ENCODE measurements around the gene KLHL18.
"Not testable (repeated sequence)": the region's sequence is repeated elsewhere in the genome, so short reads cannot be mapped to it uniquely, and the experiment has no call there.

KLHL18 gene

GRCh38 chr3:47365213-47366153 is 82.7 kb downstream of the KLHL18 start:
- no peak for ATAC-seq

GRCh38 chr3:47366833-47367232 is 84.1 kb downstream of the KLHL18 start:
- ATAC-seq, result no peak

- ATAC-seq, result no peak
Measured at GRCh38 chr3:47367631-47368030, 84.9 kb downstream of the KLHL18 start.

GRCh38 chr3:47370020-47370419 is 87.3 kb downstream of the KLHL18 start:
- not testable (repeated sequence) for ATAC-seq

- ATAC-seq, result peak in 1 of 2 donors; percentile 33
Measured at GRCh38 chr3:47370887-47371697, 88.3 kb downstream of the KLHL18 start.

GRCh38 chr3:47374587-47374986 is 91.8 kb downstream of the KLHL18 start:
- ATAC-seq, result no peak

GRCh38 chr3:47376393-47376792 is 93.6 kb downstream of the KLHL18 start:
- ATAC-seq, result no peak

- ATAC-seq, result no peak
Measured at GRCh38 chr3:47377186-47377585, 94.4 kb downstream of the KLHL18 start.

- ATAC-seq, result no peak
Measured at GRCh38 chr3:47378869-47379268, 96.1 kb downstream of the KLHL18 start.

- no peak for ATAC-seq
Measured at GRCh38 chr3:47379411-47379899, 96.7 kb downstream of the KLHL18 start.

GRCh38 chr3:47380026-47380600 is 97.4 kb downstream of the KLHL18 start:
- ATAC-seq, result no peak

GRCh38 chr3:47380601-47381316 is 98.0 kb downstream of the KLHL18 start, which contains the start of gene PTPN23:
PTPN23 (plus strand) TSS chr3:47381021; CDS start chr3:47381097, 76 bp downstream.
- ATAC-seq, result peak; percentile 82 to 83

- ATAC-seq, result peak; percentile 57 to 59
Measured at GRCh38 chr3:47381317-47382157, 98.8 kb downstream of the KLHL18 start.

- ATAC-seq, result no peak
Measured at GRCh38 chr3:47384425-47384824, 101.7 kb downstream of the KLHL18 start.

GRCh38 chr3:47385007-47385406 is 102.3 kb downstream of the KLHL18 start:
- no peak for ATAC-seq

- ATAC-seq, result no peak
Measured at GRCh38 chr3:47385796-47386195, 103.1 kb downstream of the KLHL18 start.

GRCh38 chr3:47392933-47393332 is 110.2 kb downstream of the KLHL18 start:
- ATAC-seq, result no peak

- ATAC-seq, result no peak
Measured at GRCh38 chr3:47394140-47394870, 111.6 kb downstream of the KLHL18 start.

- no peak for ATAC-seq
Measured at GRCh38 chr3:47394881-47395280, 112.1 kb downstream of the KLHL18 start.
